Measurements from ENCODE around the gene GCNT2.
"Not testable (repeated sequence)": the region's sequence is repeated elsewhere in the genome, so short reads cannot be mapped to it uniquely, and the experiment has no call there.

GCNT2 gene

GRCh38 chr6:10660431-10661191 lies 139.5 kb downstream of the GCNT2 start:
- DNase-seq (ENCODE audit: low read depth in 2 of 2), result not testable (repeated sequence)

GRCh38 chr6:10662207-10662606 lies 141.1 kb downstream of the GCNT2 start:
- DNase-seq (ENCODE audit: low read depth in 2 of 2), result no peak

GRCh38 chr6:10662742-10663141 lies 141.6 kb downstream of the GCNT2 start:
- no peak for DNase-seq (ENCODE audit: low read depth in 2 of 2)

- not testable (repeated sequence) for DNase-seq (ENCODE audit: low read depth in 2 of 2)
Measured at GRCh38 chr6:10665595-10665994, 144.4 kb downstream of the GCNT2 start.

GRCh38 chr6:10668126-10668917 lies 147.2 kb downstream of the GCNT2 start:
- no peak for DNase-seq (ENCODE audit: low read depth in 2 of 2)

- DNase-seq (ENCODE audit: low read depth in 2 of 2), result no peak
Measured at GRCh38 chr6:10676403-10676802, 155.3 kb downstream of the GCNT2 start.

GRCh38 chr6:10678456-10678855 lies 157.3 kb downstream of the GCNT2 start:
- no peak for DNase-seq (ENCODE audit: low read depth in 2 of 2)
